ENCODE results near the gene WNT7A. TPM values are rescaled to one million over a fixed set of nuclear protein-coding genes. Genes with fewer than 3 reads are reported as not detected.

The WNT7A gene
- total RNA-seq, 2 donors from 2014 or later = 0.58 TPM; not detected in 1

DNA sequence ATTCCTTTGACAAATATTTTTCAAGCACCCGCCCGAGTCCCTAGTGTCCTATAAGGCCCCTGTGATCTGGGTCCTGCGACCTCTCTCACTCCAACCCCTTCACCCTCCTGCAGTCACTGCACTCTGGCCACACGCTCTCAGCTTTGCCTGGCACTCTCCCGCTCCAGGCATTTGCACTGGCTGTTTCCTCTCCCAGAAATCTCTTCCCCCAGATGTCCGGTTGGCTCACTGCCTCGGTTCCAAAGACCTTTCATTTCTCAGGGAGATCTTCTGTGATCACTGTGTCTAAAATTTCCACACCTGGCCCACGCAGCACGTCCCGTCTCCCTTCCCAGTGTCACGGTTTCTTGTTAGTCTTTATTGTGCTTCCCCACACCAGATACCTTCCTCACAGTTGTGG lies 97.4 kb downstream of the WNT7A start:
- Mint-ChIP-seq H3K27me3 (ENCODE audit: low read depth) (no peaks in the 10 kb centered on the region), H3K36me3 (ENCODE audit: insufficient read depth in 2 of 2) (no peaks in the 10 kb centered on the region)

GRCh38 chr3:13781417-13781816 lies 98.5 kb downstream of the WNT7A start:
- ATAC-seq (replicated peaks in 1 of 2) (no peak), DNase-seq (no peak)
- Mint-ChIP-seq H3K27ac (no peak overlapping the region), H3K4me1 (ENCODE audit: low read depth) (no peaks in the 10 kb centered on the region), H3K4me3 (no peak overlapping the region), H3K36me3 (ENCODE audit: insufficient read depth in 2 of 2) (no peaks in the 10 kb centered on the region), H3K27me3 (ENCODE audit: low read depth) (no peaks in the 10 kb centered on the region), H3K9me3 (no peaks in the 10 kb centered on the region)

More for the DNA sequence above, 97.4 kb downstream of the WNT7A start:
- Mint-ChIP-seq H3K4me3 (no peak overlapping the region), H3K4me1 (ENCODE audit: low read depth) (no peaks in the 10 kb centered on the region), H3K9me3 (no peaks in the 10 kb centered on the region), H3K27ac (no peak overlapping the region)
- ATAC-seq (replicated peaks in 1 of 2) (no peak), DNase-seq (no peak)

DNA sequence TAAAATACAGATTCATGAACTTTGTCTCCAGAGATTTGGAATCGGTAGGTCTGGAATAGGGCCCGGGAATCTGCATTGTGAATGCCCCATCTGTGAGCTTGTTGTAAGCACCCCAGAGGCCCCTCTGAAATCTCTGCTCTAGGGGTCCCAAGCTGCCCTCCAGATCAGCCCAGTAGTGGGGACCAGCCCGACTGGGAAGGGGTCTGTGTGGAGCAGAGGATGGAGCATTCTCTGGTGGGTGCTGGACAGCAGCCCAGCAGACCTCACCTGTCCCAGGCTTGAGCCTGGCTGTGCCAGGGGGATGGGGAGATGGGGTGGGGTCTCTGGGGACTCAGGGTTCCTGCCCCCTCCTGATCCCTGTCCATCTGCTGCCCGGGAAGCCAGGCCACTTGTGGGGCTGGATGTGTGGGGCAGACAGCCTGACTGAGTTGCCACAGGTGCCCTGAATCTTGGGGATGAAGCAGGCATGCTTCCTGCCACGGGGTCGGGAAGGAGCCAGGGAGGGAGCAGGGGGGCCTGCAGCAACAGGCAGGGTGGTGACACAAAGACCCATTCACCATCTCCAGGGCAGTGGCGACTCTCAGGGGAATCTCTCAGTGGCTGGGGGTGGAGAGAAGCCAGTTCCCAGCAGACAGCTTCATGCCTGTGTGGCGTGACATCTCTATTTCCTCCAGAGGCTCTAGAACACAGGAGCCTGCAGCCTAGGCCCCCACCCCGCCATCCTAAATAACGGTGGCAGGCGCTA lies 99.3 kb downstream of the WNT7A start:
- Mint-ChIP-seq H3K9me3 (no peaks in the 10 kb centered on the region), H3K4me1 (ENCODE audit: low read depth) (no peaks in the 10 kb centered on the region), H3K4me3 (no peak overlapping the region), H3K27me3 (ENCODE audit: low read depth) (no peaks in the 10 kb centered on the region), H3K27ac (no peak overlapping the region), H3K36me3 (ENCODE audit: insufficient read depth in 2 of 2) (no peaks in the 10 kb centered on the region)
- no peak for ATAC-seq (replicated peaks in 1 of 2)
- DNase-seq = no peak

DNA sequence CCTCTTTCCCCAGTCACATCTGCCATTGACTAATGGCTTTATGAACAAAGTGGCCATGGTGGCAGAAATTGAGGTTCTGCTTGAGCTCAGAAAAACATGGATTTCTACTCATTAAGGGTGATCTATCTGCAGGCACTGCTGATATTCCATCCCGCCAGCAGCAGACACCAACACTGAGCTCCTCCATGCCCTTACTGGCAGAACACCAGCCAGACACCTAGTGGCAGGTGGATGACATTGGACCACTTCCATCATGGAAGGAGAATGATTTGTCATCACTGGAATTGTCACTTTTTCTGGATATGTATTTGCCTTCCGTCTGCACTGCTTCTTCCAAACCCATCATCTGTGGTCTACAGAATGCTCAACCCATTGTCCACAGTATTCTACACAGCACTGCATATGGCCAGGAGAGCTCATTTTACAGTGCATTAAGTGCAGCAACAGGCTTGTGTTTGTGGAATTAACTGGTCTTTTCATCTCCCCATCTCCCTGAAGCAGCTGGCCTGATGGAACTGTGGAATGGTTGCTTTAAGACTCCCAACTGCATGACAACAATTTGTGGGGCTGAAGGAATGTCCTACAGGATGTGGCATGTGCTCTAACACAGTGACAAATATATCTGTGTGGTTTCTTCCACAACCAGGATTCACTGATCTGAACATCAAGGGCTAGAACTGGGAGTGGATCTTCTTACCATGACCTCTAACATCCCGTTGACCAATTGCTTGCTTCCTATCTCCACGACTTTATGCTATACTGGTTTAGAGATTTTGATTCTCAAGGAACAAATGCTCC lies 103.4 kb downstream of the WNT7A start:
- Mint-ChIP-seq H3K9me3 (no peaks in the 10 kb centered on the region), H3K27ac (no peak overlapping the region), H3K27me3 (ENCODE audit: low read depth) (no peaks in the 10 kb centered on the region), H3K36me3 (ENCODE audit: insufficient read depth in 2 of 2) (no peaks in the 10 kb centered on the region), H3K4me3 (no peak overlapping the region), H3K4me1 (ENCODE audit: low read depth) (no peaks in the 10 kb centered on the region)
- ATAC-seq (replicated peaks in 1 of 2) = no peak
- no peak for DNase-seq

GRCh38 chr3:13772885-13773745 lies 106.8 kb downstream of the WNT7A start:
- Mint-ChIP-seq H3K4me1 (ENCODE audit: low read depth) (no peaks in the 10 kb centered on the region), H3K27me3 (ENCODE audit: low read depth) (no peaks in the 10 kb centered on the region), H3K36me3 (ENCODE audit: insufficient read depth in 2 of 2) (no peaks in the 10 kb centered on the region), H3K4me3 (no peak overlapping the region), H3K9me3 (no peaks in the 10 kb centered on the region), H3K27ac (no peak overlapping the region)
- ATAC-seq (replicated peaks in 1 of 2) (no peak), DNase-seq (no peak)

GRCh38 chr3:13772321-13772745 lies 107.5 kb downstream of the WNT7A start:
- no peaks in the 10 kb centered on the region for H3K9me3 Mint-ChIP-seq
- no peaks in the 10 kb centered on the region for H3K36me3 Mint-ChIP-seq (ENCODE audit: insufficient read depth in 2 of 2)
- no peak overlapping the region for H3K4me3 Mint-ChIP-seq
- no peaks in the 10 kb centered on the region for H3K4me1 Mint-ChIP-seq (ENCODE audit: low read depth)
- no peaks in the 10 kb centered on the region for H3K27me3 Mint-ChIP-seq (ENCODE audit: low read depth)
- DNase-seq (no peak), ATAC-seq (replicated peaks in 1 of 2) (no peak)
- no peak overlapping the region for H3K27ac Mint-ChIP-seq

DNA sequence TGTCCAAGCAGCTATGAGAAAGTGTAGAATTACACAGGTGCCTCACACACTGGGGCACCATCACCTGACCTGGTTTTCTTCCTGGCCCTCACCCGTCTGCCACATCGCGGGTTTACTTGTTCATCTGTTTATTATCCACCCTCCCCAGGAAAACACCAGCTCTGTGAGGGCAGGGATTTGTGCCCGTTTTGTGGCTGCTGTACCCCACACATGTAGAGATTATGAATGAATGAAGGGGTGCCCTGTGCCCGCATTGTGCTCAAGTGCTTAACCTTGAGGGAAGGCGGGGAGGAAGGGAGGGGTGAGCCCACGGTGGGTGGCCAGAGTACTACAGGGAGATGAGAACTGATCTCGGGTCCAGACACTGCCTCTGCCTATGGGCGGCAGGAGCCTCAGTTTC lies 108.4 kb downstream of the WNT7A start:
- no peak for DNase-seq
- Mint-ChIP-seq H3K4me1 (ENCODE audit: low read depth) (no peaks in the 10 kb centered on the region), H3K4me3 (no peak overlapping the region), H3K27ac (no peak overlapping the region), H3K36me3 (ENCODE audit: insufficient read depth in 2 of 2) (no peaks in the 10 kb centered on the region), H3K9me3 (no peaks in the 10 kb centered on the region), H3K27me3 (ENCODE audit: low read depth) (no peaks in the 10 kb centered on the region)
- no peak for ATAC-seq (replicated peaks in 1 of 2)

DNA sequence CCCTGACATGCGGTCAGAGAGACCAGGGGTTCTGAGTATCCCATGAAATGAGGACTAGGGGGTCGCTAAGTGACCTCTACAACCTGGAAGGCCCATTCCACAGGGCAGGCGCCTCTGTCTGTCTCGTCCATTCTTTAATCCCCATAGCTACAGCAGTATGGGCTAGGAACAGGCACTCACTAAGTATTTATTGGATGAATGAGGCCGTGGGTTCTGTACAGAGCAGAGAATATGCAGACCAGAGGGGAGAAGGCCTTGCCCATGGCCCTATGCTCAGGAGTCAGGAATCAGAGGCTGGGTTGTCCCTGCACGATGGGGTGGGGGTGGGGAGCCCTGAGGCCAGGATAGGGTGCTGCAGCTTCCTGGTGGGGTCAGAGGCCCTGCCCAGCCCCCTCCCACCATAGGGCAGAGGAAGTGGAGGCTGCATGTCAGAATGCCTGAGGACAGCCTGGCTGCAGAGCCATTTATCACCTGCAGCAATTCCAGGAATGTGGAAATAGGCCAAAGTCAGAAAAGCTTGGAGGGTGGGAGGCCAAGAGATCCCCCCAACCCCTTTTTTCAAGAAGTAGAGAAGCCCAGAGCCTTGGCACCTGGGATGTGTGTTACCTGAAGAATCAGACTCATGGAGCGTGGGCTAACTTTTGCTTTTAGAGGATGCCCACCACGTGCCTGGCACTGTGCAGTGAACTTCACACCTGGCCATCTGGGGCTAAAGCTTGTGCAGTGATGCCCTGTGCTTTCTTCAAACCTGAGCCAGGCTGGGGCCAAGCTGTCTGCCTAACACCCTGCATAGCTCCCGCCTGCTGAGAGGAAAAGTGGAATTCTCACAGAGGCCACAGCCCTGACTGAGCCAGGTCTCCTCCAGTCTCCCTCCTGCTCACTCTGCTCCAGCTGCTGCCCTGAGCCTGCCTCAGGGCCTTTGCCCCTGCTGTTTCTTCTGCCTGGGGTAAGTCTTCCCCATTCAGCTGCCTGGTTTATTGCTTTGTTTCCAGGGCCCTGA lies 109.4 kb downstream of the WNT7A start:
- Mint-ChIP-seq H3K36me3 (ENCODE audit: insufficient read depth in 2 of 2) (no peaks in the 10 kb centered on the region), H3K27me3 (ENCODE audit: low read depth) (no peaks in the 10 kb centered on the region), H3K27ac (peak overlapping the region; percentile 8), H3K4me1 (ENCODE audit: low read depth) (no peaks in the 10 kb centered on the region), H3K4me3 (no peak overlapping the region), H3K9me3 (no peaks in the 10 kb centered on the region)
- no peak for ATAC-seq (replicated peaks in 1 of 2)
- no peak for DNase-seq

DNA sequence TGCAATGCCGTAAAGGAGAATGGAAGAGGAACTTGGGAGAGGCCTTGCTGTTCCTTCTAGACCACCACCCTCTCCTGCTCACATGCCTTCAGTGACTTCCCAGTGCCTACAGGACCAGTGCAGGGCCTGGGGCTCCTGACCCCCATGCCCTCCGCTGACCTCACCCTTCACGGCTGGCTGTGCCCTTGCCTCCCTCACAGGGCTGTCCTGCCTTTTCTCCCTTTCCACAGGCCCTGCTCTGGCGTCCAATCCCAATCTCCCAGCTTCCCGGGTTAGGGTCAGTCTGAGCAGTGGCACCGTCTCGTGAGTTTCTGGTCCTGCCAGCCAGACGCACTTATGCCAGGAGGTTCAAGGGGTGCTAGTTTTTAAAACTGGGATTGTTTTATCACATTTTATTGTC lies 110.4 kb downstream of the WNT7A start:
- Mint-ChIP-seq H3K4me3 (no peak overlapping the region), H3K9me3 (no peaks in the 10 kb centered on the region), H3K27ac (no peak overlapping the region), H3K36me3 (ENCODE audit: insufficient read depth in 2 of 2) (no peaks in the 10 kb centered on the region), H3K4me1 (ENCODE audit: low read depth) (no peaks in the 10 kb centered on the region), H3K27me3 (ENCODE audit: low read depth) (no peaks in the 10 kb centered on the region)
- no peak for DNase-seq
- no peak for ATAC-seq (replicated peaks in 1 of 2)

DNA sequence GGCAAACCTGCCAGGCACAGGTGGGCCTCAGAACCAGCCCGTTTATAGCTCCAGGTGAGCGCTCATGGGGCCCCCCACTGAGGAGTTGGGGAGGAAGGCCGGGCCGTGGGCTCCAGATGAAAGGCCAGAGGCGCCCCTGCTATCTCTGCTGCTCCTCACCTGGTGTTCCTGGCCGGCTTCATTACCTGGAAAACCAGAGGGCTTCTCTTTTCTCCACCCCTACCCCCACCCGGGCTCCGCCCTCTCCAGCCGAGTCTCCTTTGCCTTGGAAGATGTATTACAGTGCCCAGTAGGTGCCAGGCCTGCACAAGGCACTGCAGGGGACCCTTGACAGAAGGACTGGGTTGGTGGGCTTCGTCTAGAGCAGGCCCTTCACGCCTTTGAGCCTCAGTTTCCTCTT lies 111.4 kb downstream of the WNT7A start:
- DNase-seq (no peak), ATAC-seq (replicated peaks in 1 of 2) (no peak)
- Mint-ChIP-seq H3K27ac (no peak overlapping the region), H3K4me1 (ENCODE audit: low read depth) (no peaks in the 10 kb centered on the region), H3K9me3 (no peaks in the 10 kb centered on the region), H3K4me3 (no peak overlapping the region), H3K36me3 (ENCODE audit: insufficient read depth in 2 of 2) (no peaks in the 10 kb centered on the region), H3K27me3 (ENCODE audit: low read depth) (no peaks in the 10 kb centered on the region)

GRCh38 chr3:13767896-13768295 lies 112.0 kb downstream of the WNT7A start:
- H3K4me3 Mint-ChIP-seq = no peak overlapping the region
- DNase-seq (no peak), ATAC-seq (replicated peaks in 1 of 2) (no peak)
- H3K4me1 Mint-ChIP-seq (ENCODE audit: low read depth) = no peaks in the 10 kb centered on the region
- H3K27ac Mint-ChIP-seq = no peak overlapping the region
- H3K9me3 Mint-ChIP-seq = peaks cover 0 to 3% of the 10 kb centered on the region in 2 donors
- no peaks in the 10 kb centered on the region for H3K27me3 Mint-ChIP-seq (ENCODE audit: low read depth)
- H3K36me3 Mint-ChIP-seq (ENCODE audit: insufficient read depth in 2 of 2) = no peaks in the 10 kb centered on the region

DNA sequence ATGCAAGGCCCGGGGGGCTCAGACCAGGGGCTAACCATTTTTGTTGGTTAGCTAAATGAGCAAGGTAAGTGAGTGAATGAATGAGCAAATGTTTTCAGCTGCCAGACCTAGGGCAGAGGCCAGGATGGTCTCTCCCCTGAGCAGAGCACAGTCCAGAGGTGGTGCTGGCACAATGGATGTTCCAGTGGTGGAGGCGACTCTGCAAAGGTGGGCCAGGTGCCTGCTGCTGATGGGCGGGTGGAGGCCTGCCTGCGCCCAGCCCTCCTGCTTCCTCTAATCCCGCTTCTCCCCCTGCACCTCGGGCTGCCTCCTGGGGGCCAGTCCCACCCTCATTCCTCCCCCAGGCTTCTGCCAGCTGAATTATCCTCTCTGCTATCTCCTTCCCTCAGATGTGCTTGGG lies 112.8 kb downstream of the WNT7A start:
- DNase-seq (no peak), ATAC-seq (replicated peaks in 1 of 2) (no peak)
- Mint-ChIP-seq H3K27ac (no peak overlapping the region), H3K4me3 (no peak overlapping the region), H3K27me3 (ENCODE audit: low read depth) (no peaks in the 10 kb centered on the region), H3K36me3 (ENCODE audit: insufficient read depth in 2 of 2) (no peaks in the 10 kb centered on the region), H3K9me3 (peaks cover 0 to 3% of the 10 kb centered on the region in 2 donors), H3K4me1 (ENCODE audit: low read depth) (no peaks in the 10 kb centered on the region)

All from activated T-cell treated with anti-CD3 and anti-CD28 coated beads, Interleukin-2, amount 50 U/mL, for 72 hours (primary cell).